GM21825 (cell line): ENCODE results near the gene VAV3.
A peak's percentile ranks its signal among the peaks of the same experiment; 100 is the strongest.

ENCODE experiments used
- ATAC-seq: cut with Tn5 transposase; IDR thresholded peaks from one replicate; pipeline ENCODE4 v1.9.1; 2021; ENCODE audit warnings: mild to moderate bottlenecking, moderate library complexity; ENCODE audit not compliant: unreplicated experiment

Gene VAV3

DNA sequence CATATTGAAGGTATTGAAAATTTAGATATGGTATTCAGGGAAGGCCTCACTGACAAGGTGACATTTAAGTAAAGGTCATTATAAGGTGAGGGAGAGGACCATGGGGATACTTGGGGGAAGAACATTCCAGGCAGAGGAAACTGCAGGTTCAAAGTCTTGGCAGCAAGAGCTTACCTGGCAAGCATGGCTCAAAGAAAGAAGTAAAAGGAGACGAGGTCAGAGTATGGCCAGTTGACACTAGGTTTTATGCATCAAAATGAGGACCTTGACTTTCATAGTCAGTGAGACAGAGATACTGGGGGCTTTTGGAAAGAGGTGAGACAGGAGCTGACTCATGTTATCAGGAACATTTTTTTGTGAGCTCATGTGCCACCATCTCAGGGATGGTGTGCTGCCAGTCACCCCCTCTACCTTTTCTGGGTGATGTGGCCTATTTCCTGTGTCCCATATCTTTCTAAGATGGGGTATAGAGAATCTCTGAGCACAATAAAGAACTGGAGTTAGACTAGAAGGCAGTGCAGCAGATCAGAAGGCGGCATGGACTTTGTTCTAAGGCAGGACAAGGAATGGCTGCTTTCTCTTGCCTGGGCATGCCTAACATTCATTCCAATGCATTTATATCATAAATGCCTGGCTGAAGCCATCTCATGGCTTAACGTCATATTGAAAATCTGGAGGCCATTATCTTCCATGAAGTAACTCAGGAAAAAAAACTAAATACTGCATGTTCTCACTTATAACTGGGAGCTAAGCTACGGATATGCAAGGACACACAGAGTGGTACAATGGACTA lies 417.4 kb downstream of the VAV3 start:
- ATAC-seq, result no peak

DNA sequence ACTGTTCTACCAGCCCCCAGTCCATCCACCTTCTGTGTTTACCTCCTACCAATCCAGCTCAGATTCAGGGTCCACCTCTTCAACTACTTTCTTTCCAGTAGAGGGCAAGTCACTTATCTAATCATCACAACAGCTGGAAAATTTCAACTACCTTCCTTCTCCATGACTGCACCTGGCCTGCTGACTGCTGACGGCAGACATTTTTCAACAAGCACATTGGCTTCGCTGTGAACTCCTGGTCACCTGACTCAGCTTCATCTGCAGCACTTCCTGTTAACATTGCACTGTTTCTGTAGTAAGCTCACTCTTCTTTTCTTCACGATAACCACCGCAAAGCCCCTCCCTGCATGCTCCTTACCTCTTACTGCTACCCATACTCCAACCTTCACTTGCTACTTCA lies 418.4 kb downstream of the VAV3 start:
- ATAC-seq, result no peak

DNA sequence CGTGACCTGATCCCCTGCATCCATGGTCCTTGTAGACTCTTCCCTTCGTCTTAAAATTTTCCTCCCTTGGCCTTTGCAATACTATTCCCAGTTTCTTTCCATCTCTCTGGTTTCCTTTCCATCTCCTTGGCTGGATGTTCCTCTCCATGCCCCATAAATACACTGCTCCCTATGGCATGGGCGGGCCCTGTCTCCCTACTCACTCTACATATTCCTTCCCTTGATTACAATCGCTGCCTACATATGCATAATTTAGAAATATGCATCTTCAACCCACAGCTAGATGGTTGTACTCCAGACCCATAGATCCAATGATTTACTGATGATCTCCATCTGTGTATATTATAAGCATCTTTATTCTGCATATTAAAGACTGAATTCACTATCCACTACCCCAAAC lies 419.1 kb downstream of the VAV3 start:
- ATAC-seq, result no peak

DNA sequence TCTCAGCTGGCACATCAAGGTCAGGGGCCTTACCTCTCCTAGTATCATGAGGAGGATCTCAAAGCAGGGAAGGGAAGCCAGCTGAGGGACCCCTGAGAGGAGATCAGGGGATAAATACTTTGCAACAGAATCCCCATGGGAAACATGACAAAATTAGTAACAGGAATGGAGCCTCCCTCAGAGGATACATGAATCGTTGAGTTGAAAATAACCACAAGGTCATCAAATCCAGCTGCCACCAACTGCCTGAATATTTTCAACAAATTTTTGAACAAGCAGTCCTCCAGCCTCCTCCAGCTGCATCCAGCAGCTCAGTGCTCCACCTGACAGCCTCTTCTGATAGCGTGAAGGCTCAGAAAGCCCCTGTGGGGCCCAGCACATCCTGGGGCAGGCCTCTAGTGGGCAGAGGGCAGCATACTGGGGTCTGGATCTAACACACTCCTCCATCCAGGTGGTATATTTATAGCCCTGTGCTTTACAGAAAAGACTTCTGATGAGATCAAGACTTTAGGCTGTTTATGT lies 419.9 kb downstream of the VAV3 start:
- no peak for ATAC-seq

DNA sequence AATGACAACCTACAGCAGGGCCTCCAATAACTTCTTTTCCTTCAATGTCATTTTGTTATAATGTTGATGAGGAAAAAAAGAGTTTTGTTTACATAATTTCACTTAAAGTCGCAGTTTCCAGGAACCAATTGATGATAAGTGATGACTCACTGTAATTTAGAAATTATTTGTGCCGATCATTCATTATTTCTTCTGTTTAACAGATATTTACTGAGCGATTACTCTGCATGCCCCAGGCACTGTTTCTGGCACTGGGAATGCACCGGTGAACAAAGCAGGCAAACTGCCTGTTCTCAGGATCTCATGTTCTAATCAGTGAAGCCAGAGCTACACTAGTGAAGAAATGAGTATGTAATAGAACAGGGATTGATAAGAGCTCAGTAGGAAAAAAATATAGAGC lies 420.7 kb downstream of the VAV3 start:
- ATAC-seq, result no peak

DNA sequence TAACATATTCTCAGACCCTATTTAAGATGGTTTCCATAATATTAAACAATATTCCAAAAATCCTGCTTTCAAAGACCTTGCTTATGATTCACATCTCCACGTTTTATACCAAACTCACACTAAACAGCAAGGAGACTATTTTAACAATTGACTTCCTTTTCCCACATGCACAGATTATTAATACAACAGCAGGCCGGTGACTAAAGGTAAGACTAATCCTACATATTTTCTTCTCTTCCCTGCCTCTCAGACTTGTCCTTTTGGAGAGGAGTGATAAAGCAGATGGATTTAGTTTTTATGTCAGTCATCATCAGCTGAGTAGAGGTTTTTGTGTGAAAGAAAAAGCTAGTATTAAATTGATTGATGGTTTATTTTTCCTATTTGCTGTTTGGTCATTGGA lies 423.6 kb downstream of the VAV3 start:
- ATAC-seq, result no peak

DNA sequence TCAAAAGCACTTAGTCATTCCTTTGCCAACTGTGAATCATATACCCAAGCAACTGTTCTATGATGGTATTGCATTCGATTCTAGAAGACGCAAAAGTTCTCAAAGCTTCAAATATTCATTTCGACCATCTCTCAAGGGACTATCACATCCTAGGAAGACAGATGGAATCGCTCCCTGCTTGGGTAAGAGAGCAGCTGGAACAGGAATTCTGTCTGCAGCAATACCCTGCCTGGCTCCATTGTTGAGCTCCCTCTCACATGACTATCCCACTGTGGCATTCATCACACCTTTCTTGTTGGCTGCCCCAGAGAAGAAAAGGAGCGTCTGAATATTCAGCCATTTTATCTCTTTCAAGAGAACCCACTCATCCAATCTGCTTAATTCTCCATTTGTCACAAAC lies 426.5 kb downstream of the VAV3 start:
- ATAC-seq, result no peak

GRCh38 chr1:107536266-107536665 lies 428.7 kb downstream of the VAV3 start:
- ATAC-seq, result no peak

- no peak for ATAC-seq
These were observed 429.9 kb downstream of the VAV3 start for GRCh38 chr1:107535091-107535490.

GRCh38 chr1:107534632-107535031 lies 430.3 kb downstream of the VAV3 start:
- ATAC-seq, result no peak

DNA sequence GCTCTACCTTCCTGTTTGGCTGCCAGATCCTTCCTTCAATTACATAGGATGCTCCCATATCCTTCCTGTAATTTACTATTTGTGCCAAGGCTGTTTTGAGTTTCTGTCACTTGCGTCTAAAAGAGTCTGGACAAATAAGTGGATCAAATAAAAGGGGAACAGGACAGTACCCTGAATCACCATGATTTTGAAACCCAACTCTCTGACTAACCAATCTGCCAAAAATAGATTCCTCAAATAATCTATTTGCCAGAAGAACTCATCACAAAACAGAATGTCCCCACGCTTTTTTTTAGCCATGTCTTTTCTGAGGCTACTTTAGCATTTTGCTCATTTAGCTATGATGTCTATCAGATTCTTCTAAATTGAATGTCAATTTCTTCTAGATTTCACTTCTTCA lies 431.5 kb downstream of the VAV3 start:
- ATAC-seq, result no peak

- no peak for ATAC-seq
These were observed 432.7 kb downstream of the VAV3 start for GRCh38 chr1:107532318-107532717.

GRCh38 chr1:107531065-107531908 lies 433.7 kb downstream of the VAV3 start:
- no peak for ATAC-seq

DNA sequence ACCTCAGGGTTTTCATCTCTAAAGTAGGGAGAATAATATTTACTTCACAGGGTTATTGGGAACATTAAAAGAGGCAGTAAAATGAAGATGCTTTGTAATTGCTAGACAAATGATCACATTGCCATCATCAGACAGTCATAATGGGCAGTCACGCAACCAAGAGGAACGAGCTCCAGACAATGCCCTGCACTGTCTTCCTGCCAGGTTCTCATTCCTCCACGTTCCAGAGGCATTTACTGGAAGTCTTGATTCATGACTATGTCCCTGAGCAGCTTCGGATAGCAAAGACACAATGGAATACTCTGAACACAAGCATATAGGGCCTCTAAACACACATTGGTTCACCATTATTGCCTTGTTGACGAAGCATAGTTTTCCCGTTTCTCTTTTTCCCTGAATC lies 434.4 kb downstream of the VAV3 start:
- no peak for ATAC-seq

- ATAC-seq, result peak; percentile 96
These were observed 435.4 kb downstream of the VAV3 start for GRCh38 chr1:107529511-107530149.

- ATAC-seq, result no peak
These were observed 438.3 kb downstream of the VAV3 start for GRCh38 chr1:107526524-107527198.

GRCh38 chr1:107525961-107526360 lies 439.0 kb downstream of the VAV3 start:
- ATAC-seq, result no peak

GRCh38 chr1:107525145-107525544 lies 439.8 kb downstream of the VAV3 start:
- no peak for ATAC-seq

DNA sequence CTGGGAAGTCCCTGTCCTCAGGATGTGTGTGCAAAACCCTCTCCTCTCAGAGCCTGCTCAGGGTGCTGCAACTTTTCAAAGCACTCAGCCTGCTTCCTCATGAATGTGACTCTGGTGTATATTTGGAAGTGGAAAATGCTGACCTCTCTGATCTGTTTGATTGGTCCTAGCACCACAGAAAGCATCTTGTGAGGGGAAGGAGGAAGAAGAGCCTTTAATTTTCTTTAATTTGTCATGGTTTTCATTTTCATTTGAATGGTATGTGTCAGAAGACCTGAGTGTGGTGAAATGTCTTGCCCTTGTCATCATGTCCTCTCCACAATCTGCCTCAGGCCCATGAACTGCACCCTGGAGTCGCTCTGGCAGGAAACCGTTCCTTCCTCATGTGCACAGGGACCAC lies 440.7 kb downstream of the VAV3 start:
- no peak for ATAC-seq

DNA sequence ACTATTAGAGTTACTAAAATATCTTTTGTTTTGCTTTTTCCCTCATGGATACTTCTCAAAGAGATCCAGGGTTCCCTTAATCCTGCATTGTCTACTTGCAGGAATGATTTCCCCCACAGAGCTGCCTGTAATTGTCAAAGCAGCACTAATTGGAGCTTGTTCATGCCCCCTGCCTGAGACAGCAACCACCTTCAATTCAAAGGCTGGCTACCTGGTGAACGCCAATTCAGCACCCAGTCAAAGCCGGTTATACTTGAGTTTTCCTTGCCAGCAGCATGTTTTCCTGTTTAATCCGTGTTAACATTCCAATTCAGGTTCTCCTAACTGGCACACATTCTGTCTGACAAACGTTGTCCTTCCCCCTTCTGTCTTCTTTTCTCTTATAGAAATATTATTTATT lies 441.2 kb downstream of the VAV3 start:
- ATAC-seq, result no peak

DNA sequence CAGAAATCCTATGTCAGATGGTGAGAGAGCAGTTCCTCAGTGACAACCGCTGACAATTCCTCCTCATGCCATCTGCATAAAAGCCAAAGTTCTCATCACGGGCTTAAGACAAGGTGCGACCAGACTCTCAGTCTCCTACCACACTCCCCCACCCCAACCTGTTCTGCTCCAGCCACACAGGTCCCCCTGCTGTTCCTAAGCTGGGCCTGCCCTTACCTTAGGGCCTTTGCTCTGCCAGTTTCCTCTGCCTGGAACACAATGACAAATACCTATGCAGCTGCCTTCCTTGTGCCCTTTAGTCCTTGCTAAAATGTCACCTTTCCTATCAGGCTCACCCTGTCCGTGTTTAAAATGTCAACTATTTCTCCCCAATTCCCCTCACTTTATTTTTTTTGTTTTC lies 441.9 kb downstream of the VAV3 start:
- no peak for ATAC-seq
